HEK293 (cell line): ENCODE measurements around the gene CCDC183.
A peak's percentile ranks its signal among the peaks of the same experiment; 100 is the strongest.

Experiments used
- CTCF ChIA-PET: fragments of 350-600 bp; formaldehyde crosslinking; extraction: SDS; loops from one replicate; lab custom pipeline; 2021; ENCODE audit warnings: antibody characterized with exemption; lab: Yijun Ruan, JAX
- POLR2A ChIA-PET: fragments of 300-600 bp; formaldehyde crosslinking; extraction: SDS; loops from one replicate; lab custom pipeline; 2020; ENCODE audit warnings: antibody characterized with exemption, inconsistent platforms; lab: Yijun Ruan, JAX
- H3K27ac ChIP-seq: fragments of 200-500 bp; sonication (Bioruptor generic); 2 replicates; pipeline ENCODE4 v1.5.1; 2014; ENCODE audit warnings: low read depth, low read length, control low read depth, inconsistent platforms; ENCODE audit errors: extremely low read depth
- H3K36me3 ChIP-seq, 2 experiments: fragments of 200-500 bp in 1 of 2; sonication (Bioruptor generic) in 1 of 2; 1 replicate in 1 of 2; 2 replicates in 1 of 2; pipeline ENCODE4 v1.5.1; 2014 to 2017; ENCODE audit warnings: inconsistent platforms in 2 of 2, low read length in 2 of 2; ENCODE audit not compliant: control insufficient read depth in 2 of 2, insufficient read depth in 1 of 2
- H3K4me1 ChIP-seq: fragments of 200-500 bp; sonication (Bioruptor generic); 2 replicates; pipeline ENCODE4 v1.5.1; 2014; ENCODE audit warnings: mild to moderate bottlenecking, low read length, inconsistent platforms; ENCODE audit not compliant: control insufficient read depth, insufficient read depth
- H3K4me3 ChIP-seq: 2 replicates; pipeline ENCODE4 v1.5.1; 2011; ENCODE audit warnings: low read depth, mild to moderate bottlenecking, control low read depth, low read length, moderate library complexity
- H3K9me3 ChIP-seq: fragments of 200-500 bp; sonication (Bioruptor generic); 2 replicates; pipeline ENCODE4 v1.5.1; 2014; ENCODE audit warnings: low read depth, low read length, inconsistent platforms; ENCODE audit not compliant: control insufficient read depth, insufficient read depth
- IKZF3 ChIP-seq: fragments of 450-650 bp; IDR thresholded peaks from 2 replicates; pipeline ENCODE4 v1.5.0; 2018; ENCODE audit warnings: missing biosample characterization, mild to moderate bottlenecking, missing genetic modification characterization, moderate library complexity
- KLF8 ChIP-seq: fragments of 450-650 bp; formaldehyde crosslinking; IDR thresholded peaks from 2 replicates; pipeline ENCODE4 v1.5.1; 2016; ENCODE audit warnings: missing biosample characterization, missing genetic modification characterization
- MZF1 ChIP-seq: fragments of 450-650 bp; formaldehyde crosslinking; IDR thresholded peaks from 2 replicates; pipeline ENCODE4 v1.5.1; 2017; ENCODE audit warnings: missing biosample characterization, missing genetic modification characterization, borderline replicate concordance
- PATZ1 ChIP-seq: fragments of 450-650 bp; formaldehyde crosslinking; IDR thresholded peaks from 2 replicates; pipeline ENCODE4 v1.5.1; 2016; ENCODE audit warnings: missing biosample characterization, missing genetic modification characterization
- SETDB1 ChIP-seq: IDR thresholded peaks from one replicate; pipeline ENCODE4 v1.6.1; 2017; ENCODE audit warnings: mild to moderate bottlenecking, low read length, moderate library complexity, mixed read lengths; ENCODE audit not compliant: insufficient read length
- TSHZ1 ChIP-seq: fragments of 450-650 bp; formaldehyde crosslinking; IDR thresholded peaks from 2 replicates; pipeline ENCODE4 v1.5.1; 2016; ENCODE audit warnings: missing biosample characterization, missing genetic modification characterization, borderline replicate concordance
- YY2 ChIP-seq: fragments of 450-650 bp; formaldehyde crosslinking; IDR thresholded peaks from 2 replicates; pipeline ENCODE4 v1.5.1; 2016; ENCODE audit warnings: missing biosample characterization, missing genetic modification characterization
- ZBTB44 ChIP-seq: fragments of 450-650 bp; IDR thresholded peaks from 2 replicates; pipeline ENCODE4 v1.5.1; 2018; ENCODE audit warnings: missing biosample characterization, mild to moderate bottlenecking, missing genetic modification characterization
- ZFP37 ChIP-seq: fragments of 450-650 bp; formaldehyde crosslinking; IDR thresholded peaks from 2 replicates; pipeline ENCODE4 v1.5.1; 2016; ENCODE audit warnings: missing biosample characterization, missing genetic modification characterization
- ZIC2 ChIP-seq: fragments of 450-650 bp; formaldehyde crosslinking; IDR thresholded peaks from 2 replicates; pipeline ENCODE4 v1.5.1; 2016; ENCODE audit warnings: missing biosample characterization, missing genetic modification characterization
- ZNF112 ChIP-seq: fragments of 450-650 bp; formaldehyde crosslinking; IDR thresholded peaks from 2 replicates; pipeline ENCODE4 v1.5.0; 2017; ENCODE audit warnings: missing biosample characterization, missing genetic modification characterization
- ZNF121 ChIP-seq: fragments of 450-650 bp; formaldehyde crosslinking; IDR thresholded peaks from 2 replicates; pipeline ENCODE4 v1.5.1; 2016; ENCODE audit warnings: missing biosample characterization, missing genetic modification characterization
- ZNF155 ChIP-seq: fragments of 450-650 bp; formaldehyde crosslinking; IDR thresholded peaks from 2 replicates; pipeline ENCODE4 v1.5.1; 2016; ENCODE audit warnings: missing biosample characterization, missing genetic modification characterization
- ZNF2 ChIP-seq: fragments of 450-650 bp; formaldehyde crosslinking; IDR thresholded peaks from 2 replicates; pipeline ENCODE4 v1.5.1; 2016; ENCODE audit warnings: missing biosample characterization, missing genetic modification characterization
- ZNF221 ChIP-seq: fragments of 450-650 bp; formaldehyde crosslinking; IDR thresholded peaks from 2 replicates; pipeline ENCODE4 v1.5.1; 2017; ENCODE audit warnings: missing biosample characterization, missing genetic modification characterization, borderline replicate concordance
- ZNF223 ChIP-seq: fragments of 450-650 bp; formaldehyde crosslinking; IDR thresholded peaks from 2 replicates; pipeline ENCODE4 v1.5.1; 2016; ENCODE audit warnings: missing biosample characterization, missing genetic modification characterization
- ZNF366 ChIP-seq: fragments of 450-650 bp; formaldehyde crosslinking; conservative IDR thresholded peaks from 2 replicates; pipeline ENCODE4 v1.5.1; 2016; ENCODE audit warnings: missing biosample characterization, missing genetic modification characterization
- ZNF398 ChIP-seq: fragments of 450-650 bp; formaldehyde crosslinking; IDR thresholded peaks from 2 replicates; pipeline ENCODE4 v1.5.1; 2017; ENCODE audit warnings: missing biosample characterization, missing genetic modification characterization
- ZNF510 ChIP-seq: fragments of 450-650 bp; formaldehyde crosslinking; IDR thresholded peaks from 2 replicates; pipeline ENCODE4 v1.5.1; 2018; ENCODE audit warnings: mild to moderate bottlenecking, missing genetic modification characterization, missing biosample characterization; ENCODE audit not compliant: insufficient replicate concordance
- ZNF529 ChIP-seq: fragments of 450-650 bp; formaldehyde crosslinking; IDR thresholded peaks from 2 replicates; pipeline ENCODE4 v1.5.1; 2017; ENCODE audit warnings: missing genetic modification characterization, missing biosample characterization; ENCODE audit not compliant: insufficient replicate concordance
- ZNF548 ChIP-seq: fragments of 450-650 bp; formaldehyde crosslinking; IDR thresholded peaks from 2 replicates; pipeline ENCODE4 v1.5.1; 2016; ENCODE audit warnings: missing biosample characterization, missing genetic modification characterization
- ZNF654 ChIP-seq: fragments of 450-650 bp; formaldehyde crosslinking; IDR thresholded peaks from 2 replicates; pipeline ENCODE4 v1.5.1; 2016; ENCODE audit warnings: low read depth, missing biosample characterization, missing genetic modification characterization
- ZNF692 ChIP-seq: fragments of 450-650 bp; formaldehyde crosslinking; IDR thresholded peaks from 2 replicates; pipeline ENCODE4 v1.5.1; 2016; ENCODE audit warnings: missing biosample characterization, missing genetic modification characterization
- ZNF701 ChIP-seq: fragments of 450-650 bp; formaldehyde crosslinking; IDR thresholded peaks from 2 replicates; pipeline ENCODE4 v1.5.1; 2016; ENCODE audit warnings: missing biosample characterization, missing genetic modification characterization
- ZNF791 ChIP-seq: fragments of 450-650 bp; formaldehyde crosslinking; IDR thresholded peaks from 2 replicates; pipeline ENCODE4 v1.5.1; 2016; ENCODE audit warnings: missing biosample characterization, missing genetic modification characterization
- ZSCAN18 ChIP-seq: fragments of 450-650 bp; formaldehyde crosslinking; IDR thresholded peaks from 2 replicates; pipeline ENCODE4 v1.5.1; 2016; ENCODE audit warnings: missing biosample characterization, missing genetic modification characterization

Gene CCDC183

GRCh38 chr9:136787690-136788400 lies 8.3 kb upstream of the CCDC183 start:
- Histone ChIP-seq H3K36me3 (peaks cover 0 to 7% of the 10 kb centered on the region in 2 experiments; a peak in 1 of 3 replicates), H3K4me1 (peaks cover 6% of the 10 kb centered on the region), H3K4me3 (no peak overlapping the region), H3K27ac (no peak overlapping the region), H3K9me3 (no peaks in the 10 kb centered on the region)
- ChIA-PET POLR2A (no interaction called here), CTCF (interaction anchor here (0.6 to 6.1 kb wide), 48 partner anchors 10 to 977 kb away, joined by 3 to 61 read pairs (median 5); partner anchors contain the start of genes ABCA2, CLIC3, FUT7 and LCN15)
- TF ChIP-seq KLF8 (tag by site-specific recombination) (peak; percentile 71; the same call in 1 of the 2 replicates), SETDB1 (no peak), ZNF701 (tag by site-specific recombination) (no peak), ZNF121 (tag by site-specific recombination) (no peak), ZNF529 (tag by site-specific recombination) (no peak), PATZ1 (tag by site-specific recombination) (0 out of 2 replicates have a peak, but pooled peaks have one; percentile 43), ZNF692 (tag by site-specific recombination) (no peak), ZNF791 (tag by site-specific recombination) (no peak), ZNF366 (no peak), ZNF112 (tag by site-specific recombination) (no peak), ZNF155 (tag by site-specific recombination) (no peak), MZF1 (tag by site-specific recombination) (no peak), YY2 (tag by site-specific recombination) (no peak), ZNF398 (tag by site-specific recombination) (no peak), ZSCAN18 (tag by site-specific recombination) (no peak), ZNF223 (tag by site-specific recombination) (no peak), ZBTB44 (tag by site-specific recombination) (no peak), ZIC2 (tag by site-specific recombination) (no peak), ZFP37 (tag by site-specific recombination) (no peak), ZNF510 (tag by site-specific recombination) (no peak), ZNF654 (peak; percentile 97), IKZF3 (tag by site-specific recombination) (peak; percentile 66; the same call in 1 of the 2 replicates), TSHZ1 (tag by site-specific recombination) (no peak), ZNF548 (no peak), ZNF221 (tag by site-specific recombination) (no peak), ZNF2 (tag by site-specific recombination) (peak; percentile 74; the same call in 1 of the 2 replicates)
